MM.1S (cell line): Measurements from ENCODE around the gene SETBP1.

ENCODE experiments used
- DNase-seq: peaks from one replicate; pipeline ENCODE4 v3.0.0-alpha.2; 2015
- H2AFZ ChIP-seq: fragments of 300-600 bp; sonication (generic); 2 replicates; pipeline ENCODE4 v1.6.0; 2016; ENCODE audit warnings: antibody characterized with exemption, low read length
- H3F3A ChIP-seq: fragments of 300-600 bp; sonication (generic); 2 replicates; pipeline ENCODE4 v1.6.1; 2016; ENCODE audit warnings: mild to moderate bottlenecking, antibody characterized with exemption, low read length, moderate library complexity, mixed read lengths; ENCODE audit not compliant: insufficient read depth
- H3K27ac ChIP-seq: fragments of 300-600 bp; sonication (generic); 2 replicates; pipeline ENCODE4 v1.5.1; 2016; ENCODE audit warnings: mild to moderate bottlenecking, low read length
- H3K27me3 ChIP-seq: fragments of 300-600 bp; sonication (generic); replicated peaks from 2 replicates; pipeline ENCODE4 v1.6.0; 2016; ENCODE audit warnings: low read length; ENCODE audit not compliant: insufficient read depth
- H3K36me3 ChIP-seq: fragments of 300-600 bp; sonication (generic); replicated peaks from 2 replicates; pipeline ENCODE4 v1.6.1; 2016; ENCODE audit warnings: mild to moderate bottlenecking, low read length, mixed read lengths; ENCODE audit not compliant: insufficient read depth
- H3K4me1 ChIP-seq: fragments of 300-600 bp; sonication (generic); 2 replicates; pipeline ENCODE4 v1.6.1; 2016; ENCODE audit warnings: low read length, mixed read lengths
- H3K4me2 ChIP-seq: fragments of 300-600 bp; sonication (generic); 2 replicates; pipeline ENCODE4 v1.6.0; 2016; ENCODE audit warnings: low read depth, low read length
- H3K4me3 ChIP-seq: fragments of 300-600 bp; sonication (generic); 2 replicates; pipeline ENCODE4 v1.5.1; 2016; ENCODE audit warnings: low read length, mixed read lengths
- H3K79me2 ChIP-seq: fragments of 300-600 bp; sonication (generic); 2 replicates; pipeline ENCODE4 v1.6.1; 2016; ENCODE audit warnings: mixed run types, low read length, mixed read lengths
- H3K9ac ChIP-seq: fragments of 300-600 bp; sonication (generic); 2 replicates; pipeline ENCODE4 v1.6.1; 2016; ENCODE audit warnings: low read length, mixed read lengths
- H3K9me2 ChIP-seq: fragments of 300-600 bp; sonication (generic); replicated peaks from 2 replicates; pipeline ENCODE4 v1.6.1; 2016; ENCODE audit warnings: mild to moderate bottlenecking, low read length, mixed read lengths; ENCODE audit not compliant: insufficient read depth
- H3K9me3 ChIP-seq: fragments of 300-600 bp; sonication (generic); replicated peaks from 2 replicates; pipeline ENCODE4 v1.6.1; 2016; ENCODE audit warnings: mild to moderate bottlenecking, low read length, mixed read lengths; ENCODE audit not compliant: insufficient read depth
- H4K20me1 ChIP-seq: fragments of 300-600 bp; sonication (generic); 2 replicates; pipeline ENCODE4 v1.6.1; 2016; ENCODE audit warnings: mild to moderate bottlenecking, low read length, moderate library complexity, mixed read lengths; ENCODE audit not compliant: insufficient read depth
- CTCF ChIP-seq: fragments of 300-600 bp; sonication (generic); IDR thresholded peaks from 2 replicates; pipeline ENCODE4 v1.5.1; 2016; ENCODE audit warnings: antibody characterized with exemption, low read length, mixed read lengths
- EZH2 ChIP-seq: fragments of 300-600 bp; sonication (generic); optimal IDR thresholded peaks from 2 replicates; pipeline ENCODE3; 2017; ENCODE audit warnings: low read depth, mild to moderate bottlenecking, antibody characterized with exemption, low read length, mixed read lengths
- EZH2phosphoT487 ChIP-seq: fragments of 300-600 bp; sonication (generic); IDR thresholded peaks from 2 replicates; pipeline ENCODE4 v1.6.1; 2018; ENCODE audit warnings: antibody characterized with exemption, low read length

SETBP1 gene

GRCh38 chr18:44828080-44828479, 147.4 kb downstream of the SETBP1 start:
- no peaks in the 10 kb centered on the region for H3K27me3 ChIP-seq
- H3K36me3 ChIP-seq, result no peaks in the 10 kb centered on the region
- H2AFZ ChIP-seq, result no peak overlapping the region
- TF ChIP-seq CTCF (no peak), EZH2phosphoT487 (no peak), EZH2 (no peak)
- no peaks in the 10 kb centered on the region for H3K9me3 ChIP-seq
- no peaks in the 10 kb centered on the region for H3F3A ChIP-seq
- no peaks in the 10 kb centered on the region for H4K20me1 ChIP-seq
- no peak overlapping the region for H3K27ac ChIP-seq
- H3K79me2 ChIP-seq, result peaks cover 96% of the 10 kb centered on the region
- H3K4me1 ChIP-seq, result peaks cover 19% of the 10 kb centered on the region
- H3K9ac ChIP-seq, result no peak overlapping the region
- no peak for DNase-seq
- H3K4me3 ChIP-seq, result no peak overlapping the region
- H3K9me2 ChIP-seq, result no peaks in the 10 kb centered on the region
- H3K4me2 ChIP-seq, result no peak overlapping the region

GRCh38 chr18:44830581-44830980, 149.9 kb downstream of the SETBP1 start:
- no peak overlapping the region for H3K4me3 ChIP-seq
- no peaks in the 10 kb centered on the region for H3K9me3 ChIP-seq
- no peaks in the 10 kb centered on the region for H3K4me1 ChIP-seq
- H3K36me3 ChIP-seq, result no peaks in the 10 kb centered on the region
- no peak overlapping the region for H3K9ac ChIP-seq
- H4K20me1 ChIP-seq, result no peaks in the 10 kb centered on the region
- TF ChIP-seq CTCF (no peak), EZH2phosphoT487 (no peak), EZH2 (no peak)
- no peaks in the 10 kb centered on the region for H3K27me3 ChIP-seq
- no peaks in the 10 kb centered on the region for H3F3A ChIP-seq
- no peaks in the 10 kb centered on the region for H3K9me2 ChIP-seq
- H3K4me2 ChIP-seq, result no peak overlapping the region
- DNase-seq, result no peak
- H3K27ac ChIP-seq, result no peak overlapping the region
- peaks cover 97% of the 10 kb centered on the region for H3K79me2 ChIP-seq
- no peak overlapping the region for H2AFZ ChIP-seq

GRCh38 chr18:44833786-44834185, 153.1 kb downstream of the SETBP1 start:
- H4K20me1 ChIP-seq, result no peaks in the 10 kb centered on the region
- H3K27me3 ChIP-seq, result no peaks in the 10 kb centered on the region
- peaks cover 6% of the 10 kb centered on the region; the same call in 1 of the 2 replicates for H3K4me1 ChIP-seq
- no peak overlapping the region for H3K4me2 ChIP-seq
- no peak overlapping the region for H3K4me3 ChIP-seq
- no peak overlapping the region for H3K9ac ChIP-seq
- H2AFZ ChIP-seq, result no peak overlapping the region
- no peaks in the 10 kb centered on the region for H3K9me3 ChIP-seq
- no peaks in the 10 kb centered on the region for H3K36me3 ChIP-seq
- H3K9me2 ChIP-seq, result no peaks in the 10 kb centered on the region
- no peak for DNase-seq
- TF ChIP-seq CTCF, result no peak
- TF ChIP-seq EZH2, result no peak
- TF ChIP-seq EZH2phosphoT487, result no peak
- H3K79me2 ChIP-seq, result peaks cover 94% of the 10 kb centered on the region
- H3K27ac ChIP-seq, result no peak overlapping the region
- no peaks in the 10 kb centered on the region for H3F3A ChIP-seq
